ENCODE measurements around the gene ETAA1.

Gene ETAA1

DNA sequence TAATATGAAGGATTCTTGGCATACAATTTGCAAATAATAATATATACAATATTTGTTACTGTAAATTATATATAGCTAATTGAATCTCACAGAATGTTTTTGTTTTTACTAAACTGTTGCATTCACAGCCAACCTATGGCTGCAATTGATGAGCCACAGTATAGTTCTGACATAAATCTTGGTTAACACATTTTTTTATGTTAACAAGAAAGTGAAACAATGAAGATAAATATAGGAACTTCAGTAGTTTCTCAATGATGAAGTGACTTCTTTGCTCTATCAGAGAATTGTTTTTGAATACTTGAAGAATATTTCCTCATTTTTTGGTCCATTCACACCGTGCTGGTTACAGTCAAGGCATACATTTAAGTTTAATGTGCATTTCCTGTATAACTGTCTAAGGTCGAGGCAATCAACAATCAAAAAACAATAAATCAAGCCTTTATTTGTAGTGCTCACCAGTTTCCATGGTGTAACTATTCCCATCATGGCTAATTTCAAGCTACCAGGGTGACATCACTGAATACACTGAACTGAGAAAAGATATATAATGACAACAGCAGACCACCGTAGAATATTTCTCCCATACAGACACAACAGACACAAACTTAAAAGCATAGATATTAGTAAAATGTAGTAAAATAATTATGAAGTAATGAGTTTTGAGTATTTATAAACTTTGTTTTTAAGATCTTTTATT, 12.9 kb upstream of the ETAA1 start:
- no peak overlapping the region for H3K27ac ChIP-seq
- TF ChIP-seq, protein P1, sequence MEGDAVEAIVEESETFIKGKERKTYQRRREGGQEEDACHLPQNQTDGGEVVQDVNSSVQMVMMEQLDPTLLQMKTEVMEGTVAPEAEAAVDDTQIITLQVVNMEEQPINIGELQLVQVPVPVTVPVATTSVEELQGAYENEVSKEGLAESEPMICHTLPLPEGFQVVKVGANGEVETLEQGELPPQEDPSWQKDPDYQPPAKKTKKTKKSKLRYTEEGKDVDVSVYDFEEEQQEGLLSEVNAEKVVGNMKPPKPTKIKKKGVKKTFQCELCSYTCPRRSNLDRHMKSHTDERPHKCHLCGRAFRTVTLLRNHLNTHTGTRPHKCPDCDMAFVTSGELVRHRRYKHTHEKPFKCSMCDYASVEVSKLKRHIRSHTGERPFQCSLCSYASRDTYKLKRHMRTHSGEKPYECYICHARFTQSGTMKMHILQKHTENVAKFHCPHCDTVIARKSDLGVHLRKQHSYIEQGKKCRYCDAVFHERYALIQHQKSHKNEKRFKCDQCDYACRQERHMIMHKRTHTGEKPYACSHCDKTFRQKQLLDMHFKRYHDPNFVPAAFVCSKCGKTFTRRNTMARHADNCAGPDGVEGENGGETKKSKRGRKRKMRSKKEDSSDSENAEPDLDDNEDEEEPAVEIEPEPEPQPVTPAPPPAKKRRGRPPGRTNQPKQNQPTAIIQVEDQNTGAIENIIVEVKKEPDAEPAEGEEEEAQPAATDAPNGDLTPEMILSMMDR (IDR thresholded peaks at IDR 0.05): no peak
- no peak for DNase-seq (ENCODE audit: low spot score)
- H3K4me3 ChIP-seq: no peak overlapping the region

DNA sequence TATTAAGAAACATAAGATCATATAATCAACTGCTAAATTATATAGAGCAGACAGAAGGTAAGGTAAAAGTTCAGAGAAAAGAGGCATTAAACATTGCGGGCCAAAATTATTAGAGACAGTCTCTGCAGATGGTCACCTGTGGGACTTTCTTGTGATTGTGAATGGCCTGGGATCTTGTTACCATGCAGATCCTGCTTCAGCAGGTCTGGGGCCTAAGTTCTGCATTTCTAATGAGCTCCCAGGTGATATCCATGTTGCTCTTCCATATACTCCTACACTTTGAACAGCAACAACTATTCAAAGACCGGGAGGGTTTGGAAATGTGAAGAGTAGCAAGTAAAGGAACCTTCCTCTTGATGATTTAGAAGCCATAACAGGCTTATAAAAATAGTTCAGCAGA, 8.5 kb upstream of the ETAA1 start:
- Histone ChIP-seq H3K4me3 (no peak overlapping the region), H3K27ac (peak overlapping the region in 1 of 2 donors; percentile 86)
- TF ChIP-seq, protein P1 (IDR thresholded peaks at IDR 0.05): no peak
- DNase-seq (ENCODE audit: low spot score): no peak

DNA sequence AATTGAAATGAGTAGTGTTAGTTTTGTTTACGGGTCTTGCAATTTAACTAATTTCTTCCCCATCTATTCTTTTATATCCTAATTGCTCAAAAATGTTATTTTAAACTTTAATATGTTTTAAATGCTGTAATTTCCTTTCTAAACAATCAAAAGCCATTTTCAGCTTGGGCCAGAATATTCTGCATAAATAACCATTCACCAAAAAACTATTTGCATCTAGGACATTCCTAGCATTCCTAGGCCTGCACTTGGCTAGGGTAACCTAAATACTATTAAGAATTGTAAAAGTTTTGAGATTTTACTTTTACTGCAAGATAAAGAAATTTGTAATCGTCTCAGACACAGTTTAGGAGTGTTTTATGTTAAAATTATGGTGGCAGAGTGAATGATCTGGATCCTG, 7.8 kb upstream of the ETAA1 start:
- Histone ChIP-seq H3K4me3 (no peak overlapping the region), H3K27ac (peak overlapping the region; percentile 23 to 86)
- DNase-seq (ENCODE audit: low spot score): no peak
- TF ChIP-seq, protein P1 (IDR thresholded peaks at IDR 0.05): no peak

DNA sequence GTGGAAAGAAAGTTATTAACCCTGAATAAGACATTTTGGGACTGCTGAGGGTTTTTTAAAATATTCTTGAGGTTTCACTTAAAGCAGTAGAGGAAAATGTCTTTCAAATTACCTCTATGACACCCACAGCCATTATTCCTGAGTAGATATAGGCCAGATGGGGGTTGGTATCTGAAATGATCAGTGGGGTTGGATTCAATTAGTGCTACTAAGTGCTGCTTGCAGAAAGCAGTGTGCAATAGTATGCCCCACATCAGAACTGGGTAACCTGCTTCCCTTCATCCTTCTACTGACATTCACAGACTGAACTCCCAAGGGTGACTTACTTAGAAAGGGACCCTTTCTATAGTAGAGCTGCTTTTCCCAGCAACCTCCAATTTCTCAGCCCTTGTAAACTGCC, 7.3 kb upstream of the ETAA1 start:
- Histone ChIP-seq H3K4me3 (no peak overlapping the region), H3K27ac (peak overlapping the region; percentile 23 to 86)
- DNase-seq (ENCODE audit: low spot score): no peak
- TF ChIP-seq, protein P1 (IDR thresholded peaks at IDR 0.05): no peak

DNA sequence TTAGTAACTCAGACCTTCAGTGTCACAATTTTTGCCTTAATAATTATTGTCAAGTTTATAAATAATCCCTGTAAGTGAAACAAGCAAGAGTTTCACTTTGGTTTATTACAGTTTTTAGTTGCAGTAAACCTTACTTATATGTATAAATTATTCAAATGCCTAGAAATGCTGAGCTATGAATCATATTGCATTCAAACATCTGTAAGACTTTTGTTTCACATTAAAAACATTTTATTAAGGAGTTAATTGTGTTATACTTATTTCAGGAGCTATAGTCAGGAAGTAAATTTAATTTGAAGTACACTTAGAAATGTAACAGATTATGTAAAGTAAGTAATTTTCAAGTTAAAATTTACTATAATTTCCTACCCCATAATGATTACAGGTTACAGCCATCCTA, 3.9 kb upstream of the ETAA1 start:
- no peak overlapping the region for H3K4me3 ChIP-seq
- TF ChIP-seq, protein P1 (IDR thresholded peaks at IDR 0.05): no peak
- no peak for DNase-seq (ENCODE audit: low spot score)
- H3K27ac ChIP-seq: no peak overlapping the region

DNA sequence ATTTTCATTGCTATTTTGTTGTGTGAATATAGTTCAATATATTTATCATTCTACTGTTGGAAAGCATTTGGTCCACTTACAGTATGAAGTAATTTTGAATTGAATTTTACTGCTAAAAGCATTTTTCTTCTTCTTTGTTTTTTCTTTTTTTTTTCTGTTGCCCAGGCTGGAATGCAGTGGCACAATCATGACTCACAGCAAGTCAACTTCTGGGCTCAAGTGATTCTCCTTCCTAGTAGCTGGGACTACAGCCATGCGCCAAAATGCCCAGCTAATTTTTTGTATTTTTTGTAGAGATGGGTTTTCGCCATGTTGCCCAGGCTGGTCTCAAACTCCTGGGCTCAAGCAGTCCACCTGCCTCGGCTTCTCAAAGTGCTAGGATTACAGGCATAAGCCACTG, 2.4 kb upstream of the ETAA1 start:
- no peak for DNase-seq (ENCODE audit: low spot score)
- Histone ChIP-seq H3K4me3 (no peak overlapping the region), H3K27ac (peak overlapping the region in 1 of 2 donors; percentile 46)
- TF ChIP-seq, protein P1 (IDR thresholded peaks at IDR 0.05): no peak

DNA sequence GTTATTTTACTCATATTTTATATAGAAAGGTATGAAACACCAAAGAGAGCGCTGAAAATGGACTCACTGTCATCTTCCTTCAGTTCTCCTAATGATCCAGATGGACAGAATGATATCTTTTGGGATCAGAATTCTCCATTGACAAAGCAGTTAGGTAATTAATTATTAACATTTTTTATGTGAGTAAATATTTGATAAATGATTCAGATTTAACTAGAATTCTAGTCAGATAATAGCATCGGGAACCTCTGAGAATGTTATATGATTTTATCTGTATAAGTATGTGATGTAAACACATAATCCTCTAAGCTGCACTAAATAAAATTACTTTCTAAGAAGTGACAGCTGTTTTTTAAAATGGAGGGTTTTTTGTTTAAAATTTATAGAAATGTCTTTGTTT, 2.0 kb downstream of the ETAA1 start:
- H3K4me3 ChIP-seq: no peak overlapping the region
- DNase-seq (ENCODE audit: low spot score): no peak
- no peak overlapping the region for H3K27ac ChIP-seq
- TF ChIP-seq, protein P1 (IDR thresholded peaks at IDR 0.05): no peak

Data from coronary artery (tissue), 2 donors.